NCI-H2171 (cell line): ENCODE results near the gene COX7B.

Source experiments
- DNase-seq: peaks from one replicate; lab custom pipeline; 2025; lab: John Stamatoyannopoulos, UW

COX7B gene

DNA sequence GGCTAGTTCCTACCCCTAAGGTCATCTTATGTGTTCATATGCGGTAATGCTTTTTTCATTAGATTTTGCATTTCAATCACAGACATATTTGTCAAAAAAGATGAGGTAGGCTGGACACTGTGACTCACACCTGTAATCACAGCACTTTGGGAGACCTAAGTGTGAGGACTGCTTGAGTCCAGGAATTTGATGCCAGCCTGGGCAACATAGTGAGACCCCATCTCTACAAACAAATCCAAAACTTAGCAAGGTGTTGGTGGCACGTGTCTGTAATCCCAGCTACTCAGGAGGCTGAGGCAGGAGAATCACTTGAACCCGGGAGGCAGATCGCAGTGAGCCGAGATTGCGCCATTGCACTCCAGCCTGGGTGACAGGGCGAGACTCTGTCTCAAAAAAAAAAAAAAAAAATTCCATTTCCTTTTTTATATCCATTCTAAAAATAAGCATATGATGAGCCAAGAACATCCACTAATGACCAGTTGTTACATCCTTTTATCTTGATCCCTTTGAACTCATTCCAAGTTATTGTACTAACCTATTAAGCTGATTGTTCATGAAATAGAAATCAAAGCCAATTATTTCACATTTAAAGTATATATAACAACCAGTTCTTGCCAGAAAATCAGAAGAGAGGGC is 46.8 kb downstream of the COX7B start:
- DNase-seq: no peak

DNA sequence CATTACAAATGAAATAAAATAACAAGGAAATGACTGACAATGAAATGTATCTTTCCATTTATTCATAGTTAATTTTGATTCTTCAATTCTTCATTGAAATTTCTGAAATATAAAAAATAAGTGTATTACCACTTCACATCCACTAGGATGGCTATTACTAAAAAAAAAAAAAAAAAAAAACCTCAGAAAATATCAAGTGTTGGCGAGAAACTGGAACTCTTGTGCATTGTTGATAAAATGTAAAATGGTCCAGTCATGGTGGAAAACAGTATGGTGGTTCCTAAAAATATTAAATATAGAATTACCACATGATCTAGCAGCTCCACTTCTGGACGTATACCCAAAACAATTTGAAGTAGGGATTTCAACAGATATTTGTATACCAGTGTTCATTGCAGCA is 47.3 kb downstream of the COX7B start:
- no peak for DNase-seq

DNA sequence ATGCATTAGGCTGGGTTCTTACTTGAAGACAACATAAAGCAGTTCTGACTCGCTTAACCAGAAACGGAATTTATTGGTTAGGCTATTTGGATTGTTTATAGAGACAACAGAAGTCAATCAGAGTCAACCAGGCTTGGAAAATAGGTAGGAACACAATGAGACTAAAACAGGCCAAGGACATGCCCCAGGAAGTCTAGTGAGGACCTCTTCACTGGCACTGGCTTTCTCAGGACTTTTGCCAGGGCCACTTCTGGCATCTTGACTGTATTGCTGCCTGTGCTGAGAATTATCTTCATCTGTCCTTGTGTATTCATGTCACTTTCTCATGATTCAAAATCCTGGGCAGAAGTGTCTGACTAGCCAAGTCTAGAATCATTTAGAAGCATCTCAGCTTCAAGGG is 50.6 kb downstream of the COX7B start:
- no peak for DNase-seq

DNA sequence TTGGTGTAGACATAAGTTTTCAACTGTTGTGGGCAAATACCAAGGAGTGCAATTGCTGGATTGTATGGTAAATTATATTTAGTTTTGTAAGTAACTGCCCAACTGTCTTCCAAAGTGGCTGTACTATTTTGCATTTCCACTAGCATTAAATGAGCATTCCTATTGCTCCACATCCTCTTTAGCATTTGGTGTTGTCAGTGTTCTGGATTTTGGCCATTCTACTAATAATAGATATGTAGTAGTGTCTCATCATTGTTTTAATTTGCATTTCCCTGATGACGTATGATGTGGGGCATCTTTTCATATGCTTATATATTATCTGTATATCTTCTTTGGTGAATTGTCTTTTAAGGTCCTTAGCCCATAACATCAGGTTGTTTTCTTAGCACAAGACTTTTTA is 52.9 kb downstream of the COX7B start:
- DNase-seq: no peak

DNA sequence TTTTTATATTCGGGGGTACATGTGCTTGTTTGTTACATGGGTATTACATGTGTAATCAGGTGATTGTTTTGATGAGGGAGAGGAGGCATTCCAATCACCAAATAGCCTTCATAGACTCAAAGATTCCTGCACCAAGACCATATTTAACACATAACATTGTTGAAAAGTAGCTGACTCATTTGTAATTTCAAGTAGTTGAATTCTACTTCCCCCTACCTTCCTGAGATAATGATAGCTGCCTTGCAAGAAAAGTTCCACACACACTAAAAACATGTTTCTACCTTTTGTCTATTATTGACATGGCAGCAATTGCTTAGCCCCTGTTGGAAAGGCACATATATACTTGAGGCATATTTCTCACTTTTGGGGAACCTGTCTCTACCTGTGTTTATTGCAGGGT is 54.0 kb downstream of the COX7B start:
- no peak for DNase-seq

DNA sequence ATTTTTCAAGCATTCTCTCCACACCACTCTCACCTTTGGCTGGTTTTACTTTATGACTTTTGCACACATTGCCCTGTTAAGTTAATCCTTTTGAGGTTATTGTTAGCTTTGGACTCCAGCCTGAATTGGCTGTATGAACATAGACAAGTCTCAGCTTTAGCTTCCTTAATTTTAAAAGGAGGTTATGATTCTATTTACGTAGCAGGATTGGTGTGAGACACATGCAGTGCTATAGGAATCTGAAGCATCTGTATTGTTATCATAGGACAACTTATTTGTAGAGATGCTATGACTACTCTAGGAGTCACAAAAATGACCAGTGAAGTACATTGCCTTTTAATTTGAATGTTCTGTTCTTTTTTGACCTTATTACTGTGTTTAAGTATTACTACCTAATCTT is 54.4 kb downstream of the COX7B start:
- no peak for DNase-seq
